Measurements from ENCODE around the gene ELAC1. TPM values are rescaled to one million over a fixed set of nuclear protein-coding genes. Genes with fewer than 3 reads are reported as not detected.
A peak's percentile ranks its signal among the peaks of the same experiment; 100 is the strongest.

Gene ELAC1
- total RNA-seq = 1 to 10 TPM; 3.0 to 7.2 (median 4.0) TPM
- polyA plus RNA-seq = 1 to 10 TPM; 2.3 to 5.2 TPM
- long read RNA-seq, donor 1, partial matches to known transcripts = 0 of 4 reads
- long read RNA-seq, donor 1, other reads (novel, unspliced or antisense) = 0 of 4 reads
- long read RNA-seq, donor 2, transcript ELAC1-201 (4 exons, 2,235 nt) = major isoform, 12 of 17 reads
- long read RNA-seq, donor 2, partial matches to known transcripts = 1 of 17 reads
- long read RNA-seq, donor 2, other reads (novel, unspliced or antisense) = 1 of 17 reads
- long read RNA-seq, donor 3, transcript ELAC1-201 (4 exons, 2,235 nt) = major isoform, 5 of 6 reads
- long read RNA-seq, donor 3, partial matches to known transcripts = 0 of 6 reads
- long read RNA-seq, donor 3, other reads (novel, unspliced or antisense) = 0 of 6 reads

GRCh38 chr18:50967714-50968661 is at the start of gene ELAC1:
TSS of gene ELAC1 (plus strand) at chr18:50968040. CDS start at chr18:50974405, 6,365 bp downstream.
- H3K36me3 ChIP-seq = no peaks in the 10 kb centered on the region
- peak in 4 of 12 donors; percentile 12 to 30 (median 18) for TF ChIP-seq CTCF (IDR thresholded peaks at IDR 0.05)
- peak in 1 of 2 donors; percentile 89 for TF ChIP-seq POLR2A (IDR thresholded peaks at IDR 0.05)
- H3K4me1 ChIP-seq = peaks cover 0 to 26% (median 16%) of the 10 kb centered on the region in 12 donors
- 0 to 1% (median 1%) methylated on average over 41 to 84 of the region's 84 CpGs for WGBS, 4 donors
- intact Hi-C loops (cut with DNase I) = loop anchor here in 9 of 10 donors (2.0 to 10.0 kb wide), 13 partner anchors 59 to 683 kb away; partner anchors contain the start of genes ME2 (in 4 of the 9), SMAD4 (in 2 of the 9), CXXC1 (in 1 of the 9) and MBD1 (in 1 of the 9)
- H3K27me3 ChIP-seq = no peaks in the 10 kb centered on the region
- H3K9me3 ChIP-seq = peaks cover 0 to 11% (median under 1%) of the 10 kb centered on the region in 12 donors
- ATAC-seq (peak; percentile 85 to 99 (median 98)), DNase-seq (peak; percentile 76 to 89 (median 79))
- H3K4me3 ChIP-seq = peak within 1 kb of the TSS; percentile 80 to 98 (median 90)
- peak within 1 kb of the TSS; percentile 95 to 100 (median 98) for H3K27ac ChIP-seq

- intact Hi-C loops (cut with DNase I) = no loop called here
- no peak for DNase-seq
- H3K4me1 ChIP-seq = no peaks in the 10 kb centered on the region
- TF ChIP-seq CTCF (IDR thresholded peaks at IDR 0.05) (no peak), POLR2A (IDR thresholded peaks at IDR 0.05) (no peak)
- 91 to 96% (median 95%) methylated on average over 5 of the region's 5 CpGs for WGBS, 4 donors
- no peak overlapping the region for H3K27ac ChIP-seq
- H3K27me3 ChIP-seq = no peaks in the 10 kb centered on the region
- no peak for ATAC-seq
- H3K9me3 ChIP-seq = no peaks in the 10 kb centered on the region
- peaks cover 0 to 73% (median 62%) of the 10 kb centered on the region in 9 donors for H3K36me3 ChIP-seq
- no peak overlapping the region for H3K4me3 ChIP-seq
These were observed 49.7 kb upstream of the ELAC1 start for GRCh38 chr18:50918153-50918552.

- intact Hi-C loops (cut with DNase I) = no loop called here
- TF ChIP-seq POLR2A (IDR thresholded peaks at IDR 0.05) (no peak), CTCF (IDR thresholded peaks at IDR 0.05) (no peak)
- 93 to 97% (median 94%) methylated on average over 2 of the region's 2 CpGs for WGBS, 4 donors
- peaks cover 0 to 99% (median 83%) of the 10 kb centered on the region in 9 donors for H3K36me3 ChIP-seq
- H3K27me3 ChIP-seq = no peaks in the 10 kb centered on the region
- no peaks in the 10 kb centered on the region for H3K4me1 ChIP-seq
- H3K9me3 ChIP-seq = peaks cover 0 to 15% (median 0%) of the 10 kb centered on the region in 12 donors
- no peak overlapping the region for H3K4me3 ChIP-seq
- H3K27ac ChIP-seq = no peak overlapping the region
- ATAC-seq (no peak), DNase-seq (no peak)
These were observed 43.5 kb upstream of the ELAC1 start for GRCh38 chr18:50924372-50924771.

Data from heart left ventricle (tissue), 16 donors.